HUES48 (cell line): ENCODE results near the gene ZBTB18.

Source experiments
- H3K27ac ChIP-seq: one replicate; pipeline ENCODE4 v1.7.0; 2013; ENCODE audit warnings: low read depth, low read length, inconsistent platforms
- H3K27me3 ChIP-seq: 2 replicates; pipeline ENCODE4 v1.6.1; 2013; ENCODE audit warnings: mild to moderate bottlenecking, low read length; ENCODE audit not compliant: control insufficient read depth, insufficient read depth
- H3K36me3 ChIP-seq: 2 replicates; pipeline ENCODE4 v1.6.1; 2013; ENCODE audit warnings: low read length; ENCODE audit not compliant: control insufficient read depth, insufficient read depth
- H3K4me1 ChIP-seq: 2 replicates; pipeline ENCODE4 v1.6.1; 2013; ENCODE audit warnings: mild to moderate bottlenecking, low read length; ENCODE audit not compliant: control insufficient read depth, insufficient read depth
- H3K4me3 ChIP-seq: 2 replicates; pipeline ENCODE4 v1.5.1; 2013; ENCODE audit warnings: mild to moderate bottlenecking, low read depth, low read length
- H3K9ac ChIP-seq: 2 replicates; pipeline ENCODE4 v1.6.1; 2013; ENCODE audit warnings: mild to moderate bottlenecking, low read depth, low read length, moderate library complexity
- H3K9me3 ChIP-seq: 2 replicates; pipeline ENCODE4 v1.6.1; 2013; ENCODE audit warnings: low read length; ENCODE audit not compliant: control insufficient read depth, insufficient read depth

The ZBTB18 gene

DNA sequence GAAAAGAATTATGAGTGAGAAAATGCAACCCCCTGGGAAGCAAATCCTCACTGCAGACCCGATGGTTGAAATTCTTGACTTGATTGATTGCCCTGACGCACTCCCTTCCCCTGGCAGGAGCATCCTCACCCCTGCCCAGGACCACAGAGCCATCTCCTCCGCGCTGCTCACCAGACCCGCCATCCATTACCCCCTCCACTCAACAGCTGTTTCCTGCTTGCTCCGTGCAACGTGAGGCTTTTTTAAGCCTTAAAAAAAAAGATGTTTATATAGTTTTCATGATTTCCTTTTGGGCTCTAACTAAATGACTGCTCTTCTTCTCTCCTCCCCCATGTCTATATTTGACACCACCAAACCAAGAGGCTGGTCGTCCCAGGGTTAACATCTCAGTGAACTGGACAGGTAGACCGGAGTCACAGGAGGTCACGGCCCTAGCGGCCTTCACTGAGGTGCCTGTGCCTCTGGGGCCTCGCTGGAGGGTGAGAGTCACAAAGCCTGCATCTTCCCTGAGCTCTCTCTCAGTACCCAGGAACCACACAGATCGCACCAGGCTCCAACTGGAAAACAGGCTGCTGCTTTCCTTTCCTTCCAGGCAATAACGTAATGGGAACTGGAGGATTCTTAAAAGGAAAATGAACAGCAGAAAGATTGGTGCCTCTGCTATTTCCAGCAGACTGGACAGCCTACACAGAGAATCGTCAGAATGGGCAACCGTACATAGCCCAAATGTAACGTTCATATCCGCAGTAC, 49.8 kb downstream of the ZBTB18 start:
- Histone ChIP-seq H3K9ac (no peak overlapping the region), H3K36me3 (no peaks in the 10 kb centered on the region), H3K4me3 (no peak overlapping the region)

DNA sequence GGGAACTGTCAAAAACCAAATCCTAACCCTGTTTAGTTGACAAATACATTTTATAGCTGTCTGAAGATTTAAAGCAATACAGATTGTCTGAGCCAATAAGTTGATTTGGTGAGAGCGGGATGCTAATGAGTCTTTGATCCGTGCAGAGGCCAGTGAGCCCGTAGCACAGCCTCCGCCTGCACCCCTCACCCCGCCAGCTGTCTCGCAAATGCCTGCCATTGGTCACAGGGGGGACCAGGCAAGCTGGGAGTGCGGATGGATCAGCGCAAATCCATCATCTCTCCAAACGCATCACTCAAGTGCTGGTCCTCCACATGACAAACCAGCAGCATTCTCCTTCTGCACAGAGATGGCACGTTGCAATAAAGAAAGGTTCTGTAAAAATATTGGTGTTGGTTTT, 51.0 kb downstream of the ZBTB18 start:
- Histone ChIP-seq H3K4me1 (no peaks in the 10 kb centered on the region), H3K9me3 (no peaks in the 10 kb centered on the region), H3K27ac (no peak overlapping the region), H3K9ac (no peak overlapping the region), H3K27me3 (no peaks in the 10 kb centered on the region), H3K4me3 (no peak overlapping the region), H3K36me3 (no peaks in the 10 kb centered on the region)

More for the DNA sequence above, 49.8 kb downstream of the ZBTB18 start:
- Histone ChIP-seq H3K27ac (no peak overlapping the region), H3K9me3 (no peaks in the 10 kb centered on the region), H3K27me3 (no peaks in the 10 kb centered on the region), H3K4me1 (no peaks in the 10 kb centered on the region)

DNA sequence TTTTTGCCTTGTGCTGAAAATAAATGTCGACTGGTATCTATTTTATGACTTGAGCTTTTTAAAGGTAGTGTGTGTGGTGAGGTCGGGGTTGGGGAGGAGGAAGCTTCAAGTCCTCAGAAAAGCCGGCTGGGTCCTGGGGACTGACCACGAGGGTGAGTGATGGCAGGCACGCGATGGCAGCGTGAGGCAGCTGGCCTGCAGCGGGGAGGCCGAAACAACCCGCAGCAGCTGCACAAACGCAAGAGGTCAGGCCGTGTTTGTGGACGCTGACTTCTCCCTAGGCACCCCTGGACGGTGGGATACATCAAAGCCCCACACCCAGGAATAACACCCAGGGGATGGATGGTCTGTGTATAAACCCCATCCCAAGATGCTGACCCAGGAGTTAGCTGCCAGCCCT, 51.4 kb downstream of the ZBTB18 start:
- H3K9ac ChIP-seq = no peak overlapping the region
- H3K4me3 ChIP-seq = no peak overlapping the region
- no peaks in the 10 kb centered on the region for H3K4me1 ChIP-seq
- no peak overlapping the region for H3K27ac ChIP-seq
- no peaks in the 10 kb centered on the region for H3K27me3 ChIP-seq
- H3K36me3 ChIP-seq = no peaks in the 10 kb centered on the region
- no peaks in the 10 kb centered on the region for H3K9me3 ChIP-seq

DNA sequence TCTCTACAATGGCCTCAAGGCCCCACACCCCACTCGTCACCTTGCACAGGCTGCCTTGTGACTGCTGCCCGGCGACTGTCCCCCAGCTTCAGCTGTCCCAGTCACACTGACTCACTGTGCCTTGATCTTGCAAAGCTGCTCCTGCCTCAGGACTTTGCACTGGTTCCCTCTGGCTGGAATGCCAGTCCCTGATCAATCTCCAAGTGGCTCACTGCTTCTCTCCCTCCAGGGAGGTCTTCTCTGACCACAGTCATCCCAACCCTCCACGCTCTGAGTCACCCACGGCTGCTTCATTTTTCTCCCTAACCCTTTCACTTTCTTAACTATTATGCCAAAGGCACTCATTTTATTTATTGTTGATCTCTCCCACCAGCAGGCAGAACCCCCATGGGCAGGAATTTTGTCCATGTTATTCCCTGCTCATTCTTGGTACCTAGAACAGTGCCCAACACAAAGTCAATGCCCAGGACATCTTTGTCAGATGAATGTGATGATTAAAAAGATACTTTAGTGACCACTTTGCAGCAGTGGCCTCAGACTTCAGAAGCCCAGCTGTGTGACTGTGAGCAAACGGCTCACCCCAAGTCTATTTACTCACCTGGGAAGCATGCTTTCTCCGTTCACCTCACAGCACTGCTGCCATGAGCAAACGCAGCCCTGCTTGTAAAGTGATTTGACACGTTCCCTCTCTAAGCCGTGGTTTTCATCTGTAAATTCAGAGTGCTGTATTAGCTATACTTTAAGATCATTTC, 53.4 kb downstream of the ZBTB18 start:
- H3K4me3 ChIP-seq = no peak overlapping the region
- no peaks in the 10 kb centered on the region for H3K9me3 ChIP-seq
- no peak overlapping the region for H3K9ac ChIP-seq
- no peaks in the 10 kb centered on the region for H3K36me3 ChIP-seq
- H3K27ac ChIP-seq = no peak overlapping the region
- no peaks in the 10 kb centered on the region for H3K27me3 ChIP-seq
- H3K4me1 ChIP-seq = no peaks in the 10 kb centered on the region

DNA sequence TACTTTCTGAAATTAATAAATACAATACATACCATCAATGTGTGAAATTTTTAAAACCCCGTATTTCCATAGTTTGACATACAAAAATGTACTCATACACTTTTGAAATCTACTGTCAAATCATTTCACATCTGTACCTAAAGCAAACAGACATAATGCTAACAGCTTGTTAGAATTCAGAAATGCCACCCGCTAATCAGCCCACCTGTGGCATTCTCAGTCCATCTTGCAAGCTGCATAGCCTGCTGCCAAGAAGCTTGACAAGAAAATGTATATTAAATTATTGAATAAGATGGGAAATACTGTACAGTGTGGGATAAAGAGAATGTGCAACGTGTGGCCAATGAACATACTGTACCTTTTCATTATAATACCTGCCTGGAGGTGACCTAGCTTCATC, 55.1 kb downstream of the ZBTB18 start:
- Histone ChIP-seq H3K27ac (no peak overlapping the region), H3K9me3 (no peaks in the 10 kb centered on the region), H3K36me3 (no peaks in the 10 kb centered on the region), H3K4me3 (no peak overlapping the region), H3K27me3 (no peaks in the 10 kb centered on the region), H3K9ac (no peak overlapping the region), H3K4me1 (no peaks in the 10 kb centered on the region)
